Ectodermal cell (in vitro differentiated cells): ENCODE measurements around the gene NMNAT3.

Experiments used
- H3K27ac ChIP-seq: 2 replicates; pipeline ENCODE4 v1.7.0; 2013; ENCODE audit warnings: mild to moderate bottlenecking, low read depth, low read length; ENCODE audit not compliant: insufficient read depth, poor library complexity, severe bottlenecking
- H3K27me3 ChIP-seq: 2 replicates; pipeline ENCODE4 v1.7.0; 2013; ENCODE audit warnings: mild to moderate bottlenecking, low read length; ENCODE audit not compliant: insufficient read depth, control insufficient read depth, poor library complexity, severe bottlenecking
- H3K36me3 ChIP-seq: one replicate; pipeline ENCODE4 v1.7.0; 2013; ENCODE audit warnings: low read length; ENCODE audit not compliant: control insufficient read depth, insufficient read depth
- H3K4me1 ChIP-seq: one replicate; pipeline ENCODE4 v1.7.0; 2013; ENCODE audit warnings: low read length; ENCODE audit not compliant: control insufficient read depth, insufficient read depth
- H3K4me3 ChIP-seq: 2 replicates; pipeline ENCODE4 v1.7.0; 2013; ENCODE audit warnings: low read depth, low read length, control low read depth; ENCODE audit not compliant: insufficient read depth
- H3K9me3 ChIP-seq: 2 replicates; pipeline ENCODE4 v1.7.0; 2013; ENCODE audit warnings: mild to moderate bottlenecking, low read length, moderate library complexity; ENCODE audit not compliant: control insufficient read depth
- WGBS, 2 experiments: methylation state at CpG; one replicate each; pipeline ENCODE4 v1.1.7; 2013; ENCODE audit warnings: missing lambda C conversion rate in 2 of 2; 5-methylcytosine and 5-hydroxymethylcytosine counted together

NMNAT3 gene

GRCh38 chr3:139619484-139619883, 58.3 kb downstream of the NMNAT3 start:
- Histone ChIP-seq H3K4me3 (no peak overlapping the region), H3K36me3 (no peaks in the 10 kb centered on the region), H3K9me3 (no peaks in the 10 kb centered on the region), H3K4me1 (no peaks in the 10 kb centered on the region), H3K27me3 (no peaks in the 10 kb centered on the region), H3K27ac (no peak overlapping the region)
- WGBS, 2 experiments, result 73 to 92% methylated on average over 1 of the region's 1 CpG

GRCh38 chr3:139617672-139618268, 60.0 kb downstream of the NMNAT3 start:
- Histone ChIP-seq H3K4me1 (no peaks in the 10 kb centered on the region), H3K9me3 (no peaks in the 10 kb centered on the region), H3K27me3 (no peaks in the 10 kb centered on the region), H3K36me3 (no peaks in the 10 kb centered on the region), H3K27ac (no peak overlapping the region), H3K4me3 (no peak overlapping the region)
- WGBS, 2 experiments, result 88 to 97% methylated on average over 1 to 2 of the region's 3 CpGs

GRCh38 chr3:139611528-139611927, 66.2 kb downstream of the NMNAT3 start:
- H3K9me3 ChIP-seq, result no peaks in the 10 kb centered on the region
- no peak overlapping the region for H3K4me3 ChIP-seq
- H3K27ac ChIP-seq, result no peak overlapping the region
- no peaks in the 10 kb centered on the region for H3K27me3 ChIP-seq
- no peaks in the 10 kb centered on the region for H3K36me3 ChIP-seq
- H3K4me1 ChIP-seq, result no peaks in the 10 kb centered on the region
- WGBS, 2 experiments, result 96 to 97% methylated on average over 5 of the region's 5 CpGs

- H3K4me1 ChIP-seq, result no peaks in the 10 kb centered on the region
- H3K27me3 ChIP-seq, result no peaks in the 10 kb centered on the region
- 93% methylated on average over 4 of the region's 4 CpGs for WGBS, 2 experiments
These were observed 66.9 kb downstream of the NMNAT3 start for GRCh38 chr3:139610886-139611285.

GRCh38 chr3:139608924-139609323, 68.8 kb downstream of the NMNAT3 start:
- 85 to 94% methylated on average over 3 of the region's 3 CpGs for WGBS, 2 experiments
- H3K36me3 ChIP-seq, result no peaks in the 10 kb centered on the region
- no peak overlapping the region for H3K27ac ChIP-seq
- H3K9me3 ChIP-seq, result no peaks in the 10 kb centered on the region
- H3K4me1 ChIP-seq, result no peaks in the 10 kb centered on the region
- no peak overlapping the region for H3K4me3 ChIP-seq
- no peaks in the 10 kb centered on the region for H3K27me3 ChIP-seq

More at GRCh38 chr3:139610886-139611285, 66.9 kb downstream of the NMNAT3 start:
- Histone ChIP-seq H3K4me3 (no peak overlapping the region), H3K27ac (no peak overlapping the region), H3K36me3 (no peaks in the 10 kb centered on the region), H3K9me3 (no peaks in the 10 kb centered on the region)

GRCh38 chr3:139608108-139608380, 69.7 kb downstream of the NMNAT3 start:
- Histone ChIP-seq H3K4me3 (no peak overlapping the region), H3K27me3 (no peaks in the 10 kb centered on the region), H3K36me3 (no peaks in the 10 kb centered on the region), H3K4me1 (no peaks in the 10 kb centered on the region), H3K9me3 (no peaks in the 10 kb centered on the region), H3K27ac (no peak overlapping the region)
- WGBS, 2 experiments, result 70 to 77% methylated on average over 3 of the region's 3 CpGs

- WGBS, 2 experiments, result 95% methylated on average over 1 of the region's 2 CpGs; no CpG with 5 or more reads in 1 of the 2 experiments
- Histone ChIP-seq H3K27ac (no peak overlapping the region), H3K9me3 (no peaks in the 10 kb centered on the region), H3K4me3 (no peak overlapping the region), H3K27me3 (no peaks in the 10 kb centered on the region), H3K36me3 (no peaks in the 10 kb centered on the region), H3K4me1 (no peaks in the 10 kb centered on the region)
These were observed 70.3 kb downstream of the NMNAT3 start for GRCh38 chr3:139607257-139608107.

- no peak overlapping the region for H3K4me3 ChIP-seq
- H3K36me3 ChIP-seq, result no peaks in the 10 kb centered on the region
- H3K9me3 ChIP-seq, result no peaks in the 10 kb centered on the region
- H3K27ac ChIP-seq, result no peak overlapping the region
- H3K27me3 ChIP-seq, result no peaks in the 10 kb centered on the region
- WGBS, 2 experiments, result 91% methylated on average over 1 of the region's 1 CpG; no CpG with 5 or more reads in 1 of the 2 experiments
- H3K4me1 ChIP-seq, result peaks cover 3% of the 10 kb centered on the region
These were observed 75.8 kb downstream of the NMNAT3 start for GRCh38 chr3:139602003-139602402.

- Histone ChIP-seq H3K9me3 (no peaks in the 10 kb centered on the region), H3K36me3 (no peaks in the 10 kb centered on the region), H3K4me3 (no peak overlapping the region), H3K4me1 (peaks cover 3% of the 10 kb centered on the region), H3K27me3 (no peaks in the 10 kb centered on the region), H3K27ac (no peak overlapping the region)
- 89% methylated on average over 5 of the region's 5 CpGs for WGBS, 2 experiments
These were observed 76.4 kb downstream of the NMNAT3 start for GRCh38 chr3:139601191-139601961.

GRCh38 chr3:139597947-139598346, 79.8 kb downstream of the NMNAT3 start:
- 100% methylated on average over 1 of the region's 1 CpG; no CpG with 5 or more reads in 1 of the 2 experiments for WGBS, 2 experiments
- Histone ChIP-seq H3K36me3 (no peaks in the 10 kb centered on the region), H3K27ac (no peak overlapping the region), H3K9me3 (no peaks in the 10 kb centered on the region), H3K4me3 (no peak overlapping the region), H3K27me3 (no peaks in the 10 kb centered on the region), H3K4me1 (peaks cover 3% of the 10 kb centered on the region)
